ENCODE data around the gene ULK4. TPM values are rescaled to one million over a fixed set of nuclear protein-coding genes. Genes with fewer than 3 reads are reported as not detected.

Gene ULK4
- total RNA-seq, 1 experiment from 2014 or later: 4.2 TPM

- peaks cover 42% of the 10 kb centered on the region for H3K4me1 Mint-ChIP-seq (ENCODE audit: low read depth, unreplicated experiment)
- no peaks in the 10 kb centered on the region for H3K27me3 Mint-ChIP-seq (ENCODE audit: insufficient read depth, unreplicated experiment)
- no peaks in the 10 kb centered on the region for H3K9me3 ChIP-seq
- no TSS peak for BruUV-seq (replicated peaks)
- intact Hi-C loops (cut with micrococcal nuclease; ENCODE audit: unreplicated experiment): no loop called here
- no peak overlapping the region for H3K27ac Mint-ChIP-seq (ENCODE audit: unreplicated experiment)
- no peaks in the 10 kb centered on the region for H3K36me3 ChIP-seq (ENCODE audit: control insufficient read depth, insufficient read depth, low read length)
- H3K27me3 ChIP-seq (replicated peaks; ENCODE audit: control insufficient read depth, insufficient read depth, low read length): no peaks in the 10 kb centered on the region
- peaks cover 11% of the 10 kb centered on the region for H3K36me3 Mint-ChIP-seq (ENCODE audit: insufficient read depth, unreplicated experiment)
- no peak for TF ChIP-seq CTCF (IDR thresholded peaks at IDR 0.05; ENCODE audit: insufficient read depth in 1 of 2, low read depth in 1 of 2, low read length in 1 of 2, severe bottlenecking in 1 of 2, unreplicated experiment in 1 of 2)
- DNase-seq: no peak
- ChIA-PET CTCF (no interaction called here), POLR2A (no interaction called here)
- H3K4me3 Mint-ChIP-seq (ENCODE audit: unreplicated experiment): no peak overlapping the region
- peaks cover 34% of the 10 kb centered on the region for H3K4me1 ChIP-seq
- H3K9me3 Mint-ChIP-seq (ENCODE audit: unreplicated experiment): no peaks in the 10 kb centered on the region
- H3K4me3 ChIP-seq (ENCODE audit: low read depth, low read length): no peak overlapping the region
Measured at GRCh38 chr3:41212088-41212487, 749.8 kb downstream of the ULK4 start.

- Mint-ChIP-seq H3K27ac (ENCODE audit: unreplicated experiment) (no peak overlapping the region), H3K4me1 (ENCODE audit: low read depth, unreplicated experiment) (peaks cover 35% of the 10 kb centered on the region), H3K4me3 (ENCODE audit: unreplicated experiment) (no peak overlapping the region), H3K36me3 (ENCODE audit: insufficient read depth, unreplicated experiment) (peaks cover 11% of the 10 kb centered on the region), H3K27me3 (ENCODE audit: insufficient read depth, unreplicated experiment) (no peaks in the 10 kb centered on the region), H3K9me3 (ENCODE audit: unreplicated experiment) (no peaks in the 10 kb centered on the region)
- BruUV-seq (replicated peaks): no TSS peak
- Histone ChIP-seq H3K4me3 (ENCODE audit: low read depth, low read length) (no peak overlapping the region), H3K27me3 (replicated peaks; ENCODE audit: control insufficient read depth, insufficient read depth, low read length) (no peaks in the 10 kb centered on the region), H3K36me3 (ENCODE audit: control insufficient read depth, insufficient read depth, low read length) (no peaks in the 10 kb centered on the region), H3K9me3 (no peaks in the 10 kb centered on the region), H3K4me1 (peaks cover 30% of the 10 kb centered on the region)
- POLR2A ChIA-PET: no interaction called here
- intact Hi-C loops (cut with micrococcal nuclease; ENCODE audit: unreplicated experiment): no loop called here
- TF ChIP-seq CTCF (IDR thresholded peaks at IDR 0.05; ENCODE audit: insufficient read depth in 1 of 2, low read depth in 1 of 2, low read length in 1 of 2, severe bottlenecking in 1 of 2, unreplicated experiment in 1 of 2): no peak
- DNase-seq: no peak
- CTCF ChIA-PET: no interaction called here
Measured at GRCh38 chr3:41210966-41211365, 750.9 kb downstream of the ULK4 start.

GRCh38 chr3:41209646-41210045 is 752.3 kb downstream of the ULK4 start:
- ChIA-PET CTCF (no interaction called here), POLR2A (no interaction called here)
- Histone ChIP-seq H3K36me3 (ENCODE audit: control insufficient read depth, insufficient read depth, low read length) (no peaks in the 10 kb centered on the region; the same call in 1 of the 2 replicates), H3K4me1 (peaks cover 29% of the 10 kb centered on the region), H3K9me3 (no peaks in the 10 kb centered on the region), H3K4me3 (ENCODE audit: low read depth, low read length) (no peak overlapping the region), H3K27me3 (replicated peaks; ENCODE audit: control insufficient read depth, insufficient read depth, low read length) (no peaks in the 10 kb centered on the region)
- peaks cover 11% of the 10 kb centered on the region for H3K36me3 Mint-ChIP-seq (ENCODE audit: insufficient read depth, unreplicated experiment)
- peaks cover 30% of the 10 kb centered on the region for H3K4me1 Mint-ChIP-seq (ENCODE audit: low read depth, unreplicated experiment)
- DNase-seq: no peak
- H3K9me3 Mint-ChIP-seq (ENCODE audit: unreplicated experiment): no peaks in the 10 kb centered on the region
- H3K4me3 Mint-ChIP-seq (ENCODE audit: unreplicated experiment): no peak overlapping the region
- BruUV-seq (replicated peaks): no TSS peak
- intact Hi-C loops (cut with micrococcal nuclease; ENCODE audit: unreplicated experiment): loop anchor here (10.0 kb wide), 2 partner anchors 485 to 885 kb away; no protein-coding TSS in a partner anchor
- H3K27me3 Mint-ChIP-seq (ENCODE audit: insufficient read depth, unreplicated experiment): no peaks in the 10 kb centered on the region
- no peak overlapping the region for H3K27ac Mint-ChIP-seq (ENCODE audit: unreplicated experiment)
- TF ChIP-seq CTCF (IDR thresholded peaks at IDR 0.05; ENCODE audit: insufficient read depth in 1 of 2, low read depth in 1 of 2, low read length in 1 of 2, severe bottlenecking in 1 of 2, unreplicated experiment in 1 of 2): no peak
